ENCODE results near the gene BAIAP2L1. TPM values are rescaled to one million over a fixed set of nuclear protein-coding genes. Genes with fewer than 3 reads are reported as not detected.
"Not testable (repeated sequence)": the region's sequence is repeated elsewhere in the genome, so short reads cannot be mapped to it uniquely, and the experiment has no call there.

BAIAP2L1 gene
- total RNA-seq, 1 donor from 2014 or later, result 5.1 TPM

DNA sequence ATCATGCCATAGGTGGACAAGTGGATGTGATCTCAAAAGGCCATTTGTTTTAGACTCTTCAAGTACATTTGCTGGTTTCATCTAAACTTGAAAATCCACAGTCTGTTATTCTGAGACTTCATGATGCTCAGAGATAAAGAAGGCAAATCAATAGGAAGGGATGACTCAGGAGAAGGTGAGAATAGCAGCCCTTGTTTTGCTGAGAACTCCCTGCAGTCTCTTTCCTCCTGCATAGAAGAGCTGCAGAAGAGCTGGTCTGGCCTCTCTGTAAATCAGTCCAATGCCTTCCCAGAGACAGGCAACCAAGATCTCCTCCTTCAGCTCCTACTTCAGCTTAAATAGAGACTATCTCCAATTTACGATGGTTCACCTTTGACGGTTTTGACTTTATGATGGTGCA lies 4.0 kb upstream of the BAIAP2L1 start:
- intact Hi-C loops (cut with DNase I), result no loop called here
- DNase-seq (ENCODE audit: low spot score) (no peak), ATAC-seq (no peak)

DNA sequence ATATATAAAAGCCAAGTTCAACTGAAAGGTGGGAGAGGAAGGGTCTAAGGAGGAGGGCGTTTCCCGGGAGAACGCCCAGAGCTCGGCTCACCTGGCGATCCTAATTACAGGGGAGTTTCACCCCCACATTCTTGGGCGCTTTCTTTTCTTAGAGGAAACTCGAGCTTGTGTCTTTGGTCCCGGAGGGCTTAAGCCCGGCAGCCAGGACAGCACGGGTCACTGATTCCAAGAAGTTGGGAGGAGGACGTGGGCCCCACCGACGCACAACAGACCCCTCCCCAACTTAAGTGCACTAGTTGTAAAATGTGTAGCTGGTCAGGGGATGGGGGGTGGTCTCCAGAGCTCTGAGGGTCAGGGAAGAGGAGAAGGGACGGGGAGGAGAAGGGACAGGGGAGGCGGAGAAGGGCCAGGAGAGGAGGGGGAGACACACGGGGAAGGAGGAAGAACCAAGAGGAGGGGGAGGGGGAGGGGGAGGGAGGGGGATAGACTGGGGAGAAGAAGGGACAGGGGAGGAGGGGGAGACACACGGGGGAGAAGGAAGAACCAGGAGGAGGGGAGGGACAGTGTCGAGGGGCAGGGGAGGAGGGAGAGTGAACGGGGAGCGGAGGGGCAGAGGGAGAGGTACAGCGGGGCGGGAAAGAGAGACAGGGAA lies 874 bp downstream of the BAIAP2L1 start:
- intact Hi-C loops (cut with DNase I), result no loop called here
- DNase-seq (ENCODE audit: low spot score) (no peak), ATAC-seq (no peak)

DNA sequence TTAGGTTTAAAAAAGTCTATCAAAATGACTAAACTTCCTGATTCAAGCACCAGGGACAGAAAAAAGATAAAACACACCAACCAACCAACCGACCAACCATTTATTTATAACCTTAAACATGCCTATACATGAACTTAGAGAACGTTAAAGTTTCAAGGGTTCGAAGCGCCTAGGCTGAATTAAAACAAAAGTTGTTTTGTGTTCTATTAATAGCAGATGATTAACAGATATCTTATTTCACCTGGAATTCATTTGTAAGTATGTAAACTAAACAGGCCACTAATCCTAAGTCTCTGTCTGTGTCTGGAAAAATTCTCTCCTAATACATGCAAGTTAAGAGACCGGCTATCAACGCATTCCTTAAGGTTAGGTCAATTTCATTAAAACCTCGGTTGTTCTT lies 1.4 kb downstream of the BAIAP2L1 start:
- ATAC-seq (no peak), DNase-seq (ENCODE audit: low spot score) (no peak)
- intact Hi-C loops (cut with DNase I), result no loop called here

DNA sequence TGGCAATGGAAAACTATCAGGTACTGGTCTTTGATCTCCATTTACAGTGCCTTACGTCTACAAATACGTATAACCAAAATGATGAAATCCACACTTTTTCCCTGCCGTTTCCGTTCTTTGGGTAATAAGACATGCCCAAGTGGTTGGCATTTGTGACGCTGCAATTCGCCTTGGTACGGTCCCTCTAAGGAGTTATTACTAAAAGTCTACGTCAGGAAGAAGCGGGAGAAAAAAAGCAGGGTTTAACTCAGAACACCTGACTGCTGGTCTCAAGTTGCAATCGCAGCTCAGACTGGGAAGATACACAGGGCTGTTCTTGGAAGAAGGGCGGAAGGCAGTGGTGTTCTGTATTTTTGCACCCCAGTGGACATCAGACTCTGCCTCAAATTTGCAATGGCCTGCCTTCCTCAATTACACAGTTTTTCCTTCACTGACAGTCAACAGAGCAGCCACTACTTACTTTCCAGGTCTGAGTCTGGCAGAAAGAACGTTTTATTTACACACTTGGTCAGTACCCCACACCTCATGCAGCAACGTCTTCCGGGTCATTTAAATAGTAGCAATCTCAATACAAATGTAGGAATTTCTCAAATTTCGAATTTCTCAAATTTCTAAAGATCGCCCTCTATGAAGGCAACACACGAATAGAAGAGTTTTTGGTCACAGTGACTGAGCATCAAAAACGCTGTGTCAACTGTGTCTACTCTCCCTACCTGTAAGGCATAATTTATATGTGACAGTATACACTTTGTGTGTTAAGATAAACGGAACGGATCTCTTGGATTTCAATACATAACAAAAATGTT lies 2.1 kb downstream of the BAIAP2L1 start:
- no peak for ATAC-seq
- no peak for DNase-seq (ENCODE audit: low spot score)
- intact Hi-C loops (cut with DNase I), result no loop called here

DNA sequence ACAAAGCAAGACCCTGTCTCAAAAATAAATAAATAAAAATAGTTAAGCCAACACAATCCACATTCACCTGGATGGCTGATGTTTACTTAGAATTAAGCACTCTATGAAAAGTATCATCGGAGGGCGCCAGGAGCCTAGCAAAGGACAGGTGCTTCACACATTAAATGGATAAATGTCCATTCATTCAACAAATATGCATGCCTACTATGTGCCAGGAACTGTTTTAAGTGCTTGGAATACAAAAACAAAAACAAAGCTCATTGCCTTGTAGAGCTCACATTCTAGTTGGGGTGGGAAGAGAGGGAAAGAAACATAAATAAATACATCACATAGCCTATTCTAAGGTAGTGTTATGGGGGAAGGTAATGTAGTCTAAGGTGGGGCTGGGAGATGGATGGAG lies 4.1 kb downstream of the BAIAP2L1 start:
- DNase-seq (ENCODE audit: low spot score), result no peak
- ATAC-seq, result no peak
- intact Hi-C loops (cut with DNase I), result no loop called here

DNA sequence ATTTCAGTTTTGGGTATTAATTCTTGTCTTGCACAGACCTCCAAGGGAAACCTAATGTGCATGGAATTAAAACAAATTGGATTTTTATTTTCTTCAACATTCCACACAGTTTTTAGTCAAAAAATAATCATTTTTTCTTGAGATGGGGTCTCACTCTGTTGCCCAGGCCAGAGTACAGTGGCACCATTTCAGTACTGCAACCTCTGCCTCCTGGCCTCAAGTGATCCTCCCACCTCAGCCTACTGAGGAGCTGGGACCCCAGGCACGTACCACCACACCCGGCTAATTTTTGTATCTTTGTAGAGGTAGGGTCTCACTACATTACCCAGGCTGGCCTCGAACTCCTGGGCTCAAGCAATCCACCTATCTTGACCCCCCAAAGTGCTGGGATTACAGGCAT lies 4.9 kb downstream of the BAIAP2L1 start:
- DNase-seq (ENCODE audit: low spot score), result no peak
- no peak for ATAC-seq
- intact Hi-C loops (cut with DNase I), result no loop called here

DNA sequence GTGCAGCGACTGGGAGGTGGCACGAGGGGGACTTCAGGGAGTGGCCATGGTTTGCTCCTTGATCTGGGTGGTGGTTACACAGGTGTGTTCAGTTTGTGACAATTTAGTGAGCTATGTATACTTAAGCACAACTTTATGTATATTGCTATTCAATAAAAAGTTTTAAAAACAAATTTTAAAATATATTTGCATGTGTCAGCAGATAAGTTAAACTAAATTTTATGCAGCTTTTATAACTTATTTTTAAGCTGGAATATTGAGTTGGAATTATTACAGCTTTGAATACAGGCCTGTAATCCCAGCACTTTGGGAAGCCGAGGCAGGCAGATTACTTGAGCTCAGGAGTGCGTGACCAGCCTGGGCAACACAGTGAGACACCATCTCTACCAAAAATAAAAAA lies 5.4 kb downstream of the BAIAP2L1 start:
- intact Hi-C loops (cut with DNase I), result no loop called here
- DNase-seq (ENCODE audit: low spot score), result no peak

DNA sequence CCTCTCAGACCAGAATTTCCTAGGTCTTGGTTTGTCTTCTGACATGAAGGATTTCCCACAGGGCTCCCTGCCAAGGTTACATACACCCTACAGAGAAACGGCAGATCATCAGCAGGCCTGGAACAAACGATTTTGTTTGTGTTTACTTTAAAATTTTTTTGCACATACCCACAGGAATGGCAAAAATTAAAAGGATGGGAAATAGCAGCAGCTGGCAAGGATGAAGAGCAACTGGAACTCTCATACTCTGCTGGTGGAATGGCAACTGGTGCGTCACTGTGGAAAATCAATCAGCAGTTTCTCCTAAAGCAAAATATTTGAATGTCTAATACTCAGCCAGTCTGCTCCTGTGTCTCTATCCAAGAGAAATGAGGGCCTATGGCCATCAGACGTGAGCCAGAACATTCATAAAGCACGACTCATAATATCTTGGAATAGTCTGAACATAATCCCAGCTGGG lies 6.5 kb downstream of the BAIAP2L1 start:
- ATAC-seq (no peak), DNase-seq (ENCODE audit: low spot score) (no peak)
- intact Hi-C loops (cut with DNase I), result no loop called here

More for the DNA sequence above, 5.4 kb downstream of the BAIAP2L1 start:
- ATAC-seq, result no peak

DNA sequence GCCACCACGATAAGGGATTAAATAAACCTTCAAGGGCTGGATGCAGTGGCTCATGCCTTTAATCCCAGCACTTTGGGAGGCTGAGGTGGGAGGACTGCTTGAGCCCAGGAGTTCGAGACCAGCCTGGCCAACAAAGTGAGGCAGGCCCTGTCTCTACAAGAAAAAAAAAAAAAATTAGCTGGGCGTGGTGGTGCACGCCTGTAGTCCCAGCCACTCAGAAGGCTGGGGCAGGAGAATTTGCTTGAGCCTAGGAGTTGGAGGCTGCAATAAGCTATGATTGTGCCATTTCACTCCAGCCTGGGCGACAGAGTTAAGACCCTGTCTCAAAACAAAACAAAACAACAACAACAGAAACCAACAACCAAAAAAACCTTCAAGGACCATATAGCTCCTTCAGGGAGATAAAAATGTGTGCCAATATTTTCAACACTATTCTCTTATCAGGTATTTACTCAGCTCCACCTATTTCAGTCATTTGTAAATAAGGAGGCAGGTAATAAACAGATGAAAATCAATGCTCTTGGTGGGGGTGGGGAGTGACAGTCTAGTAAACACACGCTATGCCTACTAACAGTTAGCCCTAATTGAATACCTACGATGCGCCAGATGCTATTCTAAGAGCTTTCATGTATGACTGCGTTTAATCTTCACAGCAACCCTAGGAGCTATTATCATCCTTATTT lies 13.2 kb downstream of the BAIAP2L1 start:
- DNase-seq (ENCODE audit: low spot score), result no peak
- ATAC-seq, result no peak
- intact Hi-C loops (cut with DNase I), result no loop called here

DNA sequence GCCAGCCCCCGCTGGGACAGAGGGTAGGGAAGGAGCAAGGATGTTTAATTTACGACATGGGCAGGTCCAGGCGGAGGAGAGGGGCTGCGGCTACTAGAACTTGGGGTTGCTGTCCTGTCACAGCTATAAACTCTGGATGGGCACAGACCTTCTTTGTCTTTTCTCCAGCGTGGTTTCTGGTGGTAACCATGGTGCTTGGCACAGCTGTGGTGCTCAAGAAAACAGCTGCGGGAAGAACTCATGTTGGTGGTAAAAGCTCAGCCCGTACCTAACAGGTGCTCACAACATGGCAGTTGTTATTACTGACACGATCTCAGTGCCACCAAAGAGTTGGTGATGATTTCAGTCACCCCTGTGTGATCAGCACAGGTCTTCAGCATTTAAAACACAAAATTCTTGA lies 13.8 kb downstream of the BAIAP2L1 start:
- intact Hi-C loops (cut with DNase I), result no loop called here
- DNase-seq (ENCODE audit: low spot score), result no peak
- ATAC-seq, result no peak

DNA sequence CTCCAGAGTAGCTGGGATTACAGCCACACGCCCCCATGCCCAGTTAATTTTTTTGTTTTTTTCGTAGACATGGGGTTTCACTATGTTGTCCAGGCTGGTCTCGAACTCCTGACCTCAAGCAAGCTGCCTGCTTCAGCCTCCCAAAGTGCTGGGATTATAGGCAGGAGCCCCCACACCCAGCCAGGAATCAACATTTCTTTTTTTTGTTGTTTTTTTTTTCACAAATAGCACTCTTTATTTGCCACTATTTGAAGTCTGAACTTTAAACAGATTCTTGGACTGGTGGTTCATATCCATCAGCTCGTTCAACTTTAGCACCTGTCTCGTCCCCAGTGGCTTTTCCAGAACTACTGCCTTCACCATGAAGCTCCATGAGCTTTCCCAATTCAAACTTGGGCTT lies 15.4 kb downstream of the BAIAP2L1 start:
- intact Hi-C loops (cut with DNase I), result not testable (repeated sequence)

DNA sequence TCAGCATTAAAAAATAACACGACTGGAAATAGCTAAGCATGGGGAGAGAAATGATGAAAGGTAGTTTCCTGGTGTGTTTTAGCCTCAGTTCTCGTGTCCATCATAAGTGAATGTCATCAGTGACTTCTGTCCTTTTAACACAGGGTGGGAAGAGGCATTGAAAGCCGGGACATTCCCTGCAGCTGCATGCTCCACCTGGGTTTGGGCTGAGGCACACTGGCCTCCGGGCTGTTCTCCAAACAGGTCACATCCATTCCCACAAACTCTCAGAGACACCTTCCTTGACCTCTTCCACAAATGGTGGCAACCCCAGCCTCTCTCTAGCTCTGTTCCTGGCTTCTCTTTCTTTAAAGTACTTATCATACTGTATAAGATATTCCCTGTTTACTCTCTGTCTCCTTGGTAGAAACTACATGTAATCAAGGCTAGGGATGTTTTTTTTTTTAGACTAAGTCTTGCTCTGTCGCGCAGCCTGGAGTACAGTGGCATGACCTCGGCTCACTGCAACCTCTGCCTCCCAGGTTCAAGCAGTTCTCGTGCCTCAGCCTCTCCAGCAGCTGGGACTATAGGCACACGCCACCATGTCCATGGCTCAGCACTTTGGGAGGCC lies 22.6 kb downstream of the BAIAP2L1 start:
- ATAC-seq (no peak), DNase-seq (ENCODE audit: low spot score) (no peak)
- intact Hi-C loops (cut with DNase I), result loop anchor here (10.0 kb wide), 1 partner anchor 1396 kb away; no protein-coding TSS in a partner anchor

More for the DNA sequence above, 15.4 kb downstream of the BAIAP2L1 start:
- not testable (repeated sequence) for DNase-seq (ENCODE audit: low spot score); ATAC-seq

DNA sequence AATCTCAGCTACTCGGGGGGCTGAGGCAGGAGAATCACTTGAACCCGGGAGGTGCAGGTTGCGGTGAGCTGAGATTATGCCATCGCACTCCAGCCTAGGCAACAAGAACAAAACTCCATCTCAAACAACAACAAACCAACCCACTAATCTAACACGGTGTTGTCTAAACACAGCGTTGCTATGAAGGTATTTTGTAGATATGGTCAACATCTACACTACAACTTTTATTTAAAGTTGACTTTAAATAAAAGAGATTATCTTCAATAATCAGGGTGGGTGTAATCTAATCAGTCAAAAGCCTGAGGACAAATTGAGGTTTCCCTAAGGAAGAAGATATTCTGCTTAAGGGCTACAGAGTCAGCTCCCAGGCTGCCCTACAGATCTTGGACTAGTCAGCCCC lies 24.2 kb downstream of the BAIAP2L1 start:
- ATAC-seq (no peak), DNase-seq (ENCODE audit: low spot score) (no peak)
- intact Hi-C loops (cut with DNase I), result loop anchor here (10.0 kb wide), 1 partner anchor 1398 kb away; no protein-coding TSS in a partner anchor

DNA sequence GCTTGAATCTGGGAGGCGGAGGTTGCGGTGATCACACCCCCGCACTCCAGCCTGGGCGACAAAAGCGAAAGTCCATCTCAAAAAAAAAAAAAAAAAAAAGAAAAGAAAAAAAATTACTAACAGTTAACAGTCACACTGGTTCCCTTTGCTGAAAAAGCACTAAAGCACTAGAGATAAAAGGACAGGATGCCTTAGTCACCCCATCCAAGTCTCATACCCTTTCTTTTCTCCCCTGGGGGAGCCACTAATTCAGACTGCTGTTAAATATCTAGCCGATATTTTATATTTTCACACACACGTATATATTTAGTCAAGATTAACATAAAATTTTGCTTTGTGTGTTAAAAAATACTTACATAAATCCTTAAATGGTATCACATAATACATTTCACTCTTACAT lies 25.2 kb downstream of the BAIAP2L1 start:
- no peak for ATAC-seq
- intact Hi-C loops (cut with DNase I), result loop anchor here (10.0 kb wide), 1 partner anchor 1399 kb away; no protein-coding TSS in a partner anchor
- DNase-seq (ENCODE audit: low spot score), result no peak

DNA sequence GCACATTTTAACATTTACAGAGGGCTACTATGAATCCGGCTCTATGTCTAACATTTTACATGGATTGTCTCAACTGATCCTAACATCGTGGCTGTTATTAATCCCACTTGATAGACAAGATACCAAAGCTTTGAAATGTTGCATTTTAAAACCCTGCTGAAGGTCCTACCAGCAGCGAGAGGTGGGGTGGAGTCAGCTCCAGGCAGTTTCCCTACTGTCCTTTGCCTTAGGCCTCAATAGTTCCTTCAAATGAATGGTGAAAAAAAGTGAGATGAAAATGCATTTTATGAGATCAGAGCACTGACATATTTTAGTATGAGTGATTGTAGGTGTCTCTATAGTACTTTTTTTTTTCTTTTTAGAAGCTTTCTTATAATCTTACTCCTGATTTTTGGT lies 26.6 kb downstream of the BAIAP2L1 start:
- ATAC-seq (no peak), DNase-seq (ENCODE audit: low spot score) (no peak)
- intact Hi-C loops (cut with DNase I), result loop anchor here (10.0 kb wide), 1 partner anchor 1401 kb away; no protein-coding TSS in a partner anchor

DNA sequence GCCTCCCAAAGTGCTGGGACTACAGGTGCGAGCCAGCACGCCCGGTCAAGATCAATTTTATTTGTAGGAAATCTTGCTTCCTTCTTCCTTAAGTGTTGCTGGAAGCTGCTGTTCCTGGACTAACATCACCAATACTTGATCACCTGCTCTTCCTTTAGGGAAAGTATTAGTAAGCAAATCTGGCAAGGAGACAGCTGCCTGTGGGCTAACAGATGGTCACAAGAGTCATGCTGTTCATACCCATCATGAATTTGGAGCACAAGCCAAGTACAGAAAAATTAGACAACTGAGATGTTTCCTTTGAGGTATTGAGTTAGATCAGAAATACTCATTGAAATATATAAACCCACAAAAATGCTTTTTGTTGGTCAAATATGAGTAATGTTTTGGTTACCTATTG lies 27.9 kb downstream of the BAIAP2L1 start:
- intact Hi-C loops (cut with DNase I), result loop anchor here (10.0 kb wide), 1 partner anchor 1402 kb away; no protein-coding TSS in a partner anchor
- ATAC-seq, result no peak
- DNase-seq (ENCODE audit: low spot score), result no peak

DNA sequence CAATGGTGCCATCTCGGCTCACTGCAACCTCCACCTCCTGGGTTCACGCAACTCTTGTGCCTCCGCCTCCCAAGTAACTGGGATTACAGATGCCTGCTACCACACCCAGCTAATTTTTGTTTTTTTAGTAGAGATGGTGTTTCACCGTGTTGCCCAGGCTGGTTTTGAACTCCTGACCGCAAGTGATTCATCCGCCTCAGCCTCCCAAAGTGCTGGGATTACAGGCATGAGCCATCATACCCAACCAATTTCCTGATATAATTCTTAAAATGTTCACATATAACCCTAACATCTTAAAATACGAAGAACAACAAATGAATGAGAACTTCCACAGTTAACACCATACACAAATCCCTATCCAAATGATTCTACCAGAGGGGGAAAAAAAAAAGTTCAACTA lies 31.2 kb downstream of the BAIAP2L1 start:
- DNase-seq (ENCODE audit: low spot score), result no peak
- intact Hi-C loops (cut with DNase I), result loop anchor here (10.0 kb wide), 1 partner anchor 1405 kb away; no protein-coding TSS in a partner anchor
- no peak for ATAC-seq

DNA sequence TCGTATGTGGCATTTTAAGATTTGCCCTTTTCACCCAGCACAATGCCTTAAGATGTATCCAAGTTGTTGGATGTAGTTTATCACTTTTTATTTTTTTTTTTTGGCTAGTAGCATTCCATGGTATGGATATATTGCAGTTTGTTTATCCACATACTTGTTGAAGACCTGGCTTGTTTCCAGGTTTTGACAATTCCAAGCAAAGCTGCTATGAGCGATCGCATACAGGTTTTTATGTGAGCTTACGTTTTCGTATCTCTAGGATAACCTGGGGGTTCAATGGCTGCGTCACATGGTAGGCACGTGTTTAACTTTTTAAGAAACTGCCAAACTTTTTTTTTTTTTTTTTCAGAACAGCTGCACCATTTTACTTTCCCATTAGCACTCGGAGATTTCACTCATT lies 32.2 kb downstream of the BAIAP2L1 start:
- no peak for DNase-seq (ENCODE audit: low spot score)

DNA sequence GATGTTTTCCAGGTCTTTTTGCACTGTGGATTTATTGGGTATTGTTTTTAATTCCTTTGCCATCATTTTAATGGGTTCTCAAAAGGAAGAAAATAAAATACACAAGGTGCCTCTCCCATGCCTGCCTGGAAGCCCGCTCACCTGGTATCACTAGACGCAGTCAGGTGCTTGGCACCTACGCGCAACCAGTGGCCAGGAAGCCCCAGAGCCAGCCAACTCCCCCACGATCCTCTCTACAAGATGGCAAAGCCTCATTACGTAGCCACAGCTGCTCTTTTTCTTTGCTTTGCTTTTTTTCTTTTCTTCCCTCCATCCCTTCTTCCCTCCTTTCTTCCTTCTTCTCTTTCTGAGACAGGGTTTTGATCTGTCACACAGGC lies 34.3 kb downstream of the BAIAP2L1 start:
- DNase-seq (ENCODE audit: low spot score) (no peak), ATAC-seq (no peak)
- intact Hi-C loops (cut with DNase I), result no loop called here

More for the DNA sequence above, 32.2 kb downstream of the BAIAP2L1 start:
- no peak for ATAC-seq
- intact Hi-C loops (cut with DNase I), result no loop called here
